ENCODE measurements around the gene PDGFRB. TPM values are rescaled to one million over a fixed set of nuclear protein-coding genes. Genes with fewer than 3 reads are reported as not detected.
A peak's percentile ranks its signal among the peaks of the same experiment; 100 is the strongest.

PDGFRB gene
- total RNA-seq, 4 donors from 2014 or later, result 126 to 366 (median 149) TPM

- ATAC-seq (ENCODE audit: low FRiP score) (peak; percentile 81), DNase-seq (ENCODE audit: low spot score) (no peak)
Measured at GRCh38 chr5:150142959-150143349, 12.7 kb downstream of the PDGFRB start.

DNA sequence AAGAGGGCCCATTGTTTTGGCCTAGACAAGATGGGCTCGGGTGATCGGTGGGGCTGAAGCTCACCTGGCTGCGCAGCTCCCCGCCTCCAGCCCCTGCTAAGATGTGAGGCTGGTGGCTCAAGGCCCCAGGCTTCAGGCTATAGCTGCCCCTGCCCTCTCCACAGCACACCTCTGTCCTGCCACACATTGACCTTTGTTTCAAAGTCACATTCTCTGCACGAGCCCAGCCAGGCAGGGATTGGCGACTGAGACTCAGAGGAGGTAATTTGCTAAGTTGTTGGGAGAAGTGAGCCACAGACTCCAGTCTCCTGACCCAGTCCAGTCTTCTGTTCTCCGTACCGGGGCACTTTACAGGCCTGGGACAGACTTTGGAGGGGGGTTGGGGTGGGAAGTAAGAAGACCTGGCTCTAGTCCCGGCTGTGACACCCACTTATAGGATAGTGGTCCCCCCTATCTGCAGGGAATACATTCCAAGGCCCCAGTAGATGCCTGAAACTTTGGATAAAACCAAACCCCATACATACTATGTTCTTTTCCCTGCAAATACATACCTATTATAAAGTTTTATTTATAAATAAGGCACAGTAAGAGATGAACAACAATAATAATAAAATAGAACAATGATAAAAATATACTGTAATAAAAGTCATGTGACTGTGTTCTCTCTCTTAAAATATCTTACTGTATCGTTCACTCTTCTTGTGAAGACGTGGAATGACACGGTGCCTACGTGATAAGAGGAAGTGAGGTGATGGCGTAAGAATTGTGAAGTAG, 13.3 kb downstream of the PDGFRB start:
- ATAC-seq (ENCODE audit: low FRiP score) (no peak), DNase-seq (ENCODE audit: low spot score) (no peak)
- TF ChIP-seq CTCF (IDR thresholded peaks at IDR 0.05), result no peak

More at GRCh38 chr5:150142959-150143349, 12.7 kb downstream of the PDGFRB start:
- no peak for TF ChIP-seq CTCF (IDR thresholded peaks at IDR 0.05)

- no peak for TF ChIP-seq CTCF (IDR thresholded peaks at IDR 0.05)
- DNase-seq (ENCODE audit: low spot score) (no peak), ATAC-seq (ENCODE audit: low FRiP score) (no peak)
Measured at GRCh38 chr5:150141544-150142184, 14.0 kb downstream of the PDGFRB start.

DNA sequence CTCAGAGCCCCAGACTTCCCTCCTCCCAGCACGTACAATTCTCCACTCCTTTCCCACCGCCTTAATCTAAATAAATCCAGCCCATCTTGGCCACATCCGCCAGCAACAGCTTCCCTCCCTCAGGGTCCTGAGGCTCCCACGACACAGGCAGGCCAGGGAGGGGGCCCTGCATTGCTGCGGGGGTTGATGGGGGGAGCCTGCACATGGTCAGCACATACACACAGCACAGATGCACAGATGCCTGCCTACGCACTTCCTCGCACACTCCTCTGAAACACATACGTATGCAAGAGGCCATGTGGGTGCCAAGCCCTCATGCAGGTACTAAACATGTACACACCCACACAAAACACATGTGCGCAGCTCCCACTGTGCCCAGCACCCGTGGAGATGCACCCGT, 14.8 kb downstream of the PDGFRB start:
- no peak for ATAC-seq (ENCODE audit: low FRiP score)
- no peak for DNase-seq (ENCODE audit: low spot score)
- TF ChIP-seq CTCF (IDR thresholded peaks at IDR 0.05), result no peak

DNA sequence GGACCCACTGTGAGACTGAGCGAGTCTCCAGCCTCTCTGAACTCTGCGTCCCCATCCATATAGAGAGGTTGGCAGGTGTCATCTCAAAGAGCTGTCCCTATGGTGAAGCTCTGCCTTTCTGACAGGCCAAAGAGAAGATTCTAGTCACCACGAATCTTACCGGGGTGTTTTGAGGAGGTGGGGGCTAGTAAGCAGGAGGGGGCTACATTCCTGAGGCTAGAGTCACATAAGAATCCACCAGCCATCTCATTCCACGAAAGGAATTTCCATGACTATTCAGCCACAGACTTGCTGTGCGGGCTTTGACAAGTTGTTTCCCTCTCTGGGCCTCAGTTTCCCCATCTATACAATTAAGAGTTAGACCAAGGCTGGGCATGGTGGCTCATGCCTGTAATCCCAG, 16.3 kb downstream of the PDGFRB start:
- TF ChIP-seq CTCF (IDR thresholded peaks at IDR 0.05), result no peak
- DNase-seq (ENCODE audit: low spot score), result no peak
- ATAC-seq (ENCODE audit: low FRiP score), result no peak

GRCh38 chr5:150138551-150139265, 16.9 kb downstream of the PDGFRB start:
- no peak for DNase-seq (ENCODE audit: low spot score)
- ATAC-seq (ENCODE audit: low FRiP score), result no peak
- TF ChIP-seq CTCF (IDR thresholded peaks at IDR 0.05), result no peak
